ENCODE measurements around the gene EXOSC9. TPM values are rescaled to one million over a fixed set of nuclear protein-coding genes. Genes with fewer than 3 reads are reported as not detected.
A peak's percentile ranks its signal among the peaks of the same experiment; 100 is the strongest.

EXOSC9 gene
- total and polyA plus RNA-seq, 2 of the 8 experiments (the other 6 are each of a cell fraction or from before 2014, with no cell fraction given) = 33.2 to 54.9 TPM

DNA sequence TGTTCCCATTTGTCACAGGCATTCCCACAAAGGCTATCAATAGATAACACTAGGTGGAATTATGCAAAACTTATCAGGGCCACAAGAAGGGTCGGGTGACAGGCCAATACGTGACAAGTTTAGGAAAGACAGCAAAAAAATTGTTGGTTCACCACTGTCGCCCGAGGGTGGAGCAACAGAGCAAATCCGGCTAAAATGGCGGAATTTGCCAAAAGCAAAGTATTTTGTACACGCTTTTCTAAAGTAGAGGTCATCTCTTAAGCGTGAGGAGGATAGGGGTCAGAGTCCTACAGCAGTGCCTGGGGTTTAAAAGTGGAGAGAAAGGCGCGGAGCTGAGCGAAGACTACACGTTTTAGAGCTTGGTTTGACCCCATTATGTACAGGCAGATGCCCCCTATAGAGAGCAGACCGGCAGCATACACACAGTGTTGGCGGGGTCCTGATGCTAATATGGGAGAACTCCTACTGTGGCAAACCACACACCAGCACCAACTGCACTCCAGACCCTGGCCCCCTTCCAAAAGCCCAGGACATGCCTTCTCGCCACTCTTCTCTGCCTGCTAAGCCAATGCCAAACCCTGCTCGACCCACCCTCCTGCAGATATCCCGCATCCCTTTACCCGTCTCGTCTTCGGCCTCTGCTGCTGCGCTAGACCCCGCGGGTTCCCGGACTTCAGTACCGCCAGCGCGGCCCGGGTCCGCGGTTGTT is 21.8 kb downstream of the EXOSC9 start (continued):
- TF ChIP-seq CHD7 (IDR thresholded peaks at IDR 0.05; ENCODE audit: insufficient replicate concordance, low read length) = no peak
- TF ChIP-seq SP2 (IDR thresholded peaks at IDR 0.05; ENCODE audit: low read length) = no peak
- TF ChIP-seq BACH1 (IDR thresholded peaks at IDR 0.05; ENCODE audit: low read length) = no peak
- no peak for TF ChIP-seq SUZ12 (IDR thresholded peaks at IDR 0.05; ENCODE audit: low read length)
- peak in 1 of 2 experiments; percentile 2; a peak in 2 of 3 replicates for TF ChIP-seq POLR2A (IDR thresholded peaks at IDR 0.05; ENCODE audit: control extremely low read depth in 1 of 2, low read depth in 2 of 2, low read length in 2 of 2)
- TF ChIP-seq RFX5 (IDR thresholded peaks at IDR 0.05; ENCODE audit: borderline replicate concordance, low read depth, low read length) = no peak
- no peak for TF ChIP-seq ASH2L (IDR thresholded peaks at IDR 0.05; ENCODE audit: low read length)
- TF ChIP-seq CTBP2 (IDR thresholded peaks at IDR 0.05; ENCODE audit: borderline replicate concordance, insufficient read depth, insufficient read length, low read length) = no peak

Data from H1 (cell line).